Neural cell (in vitro differentiated cells): ENCODE data around the gene WIZ. TPM values are rescaled to one million over a fixed set of nuclear protein-coding genes. Genes with fewer than 3 reads are reported as not detected.

Experiments
- H2AFZ ChIP-seq: fragments of 200-600, 300-800 bp; sonication (generic), shearing (Covaris generic); 2 replicates; pipeline ENCODE4 v1.6.0; 2014; ENCODE audit warnings: low read depth, mild to moderate bottlenecking, antibody characterized with exemption, low read length, moderate library complexity
- H3F3A ChIP-seq: fragments of 200-600 bp; shearing (Covaris generic); 2 replicates; pipeline ENCODE4 v1.6.1; 2016; ENCODE audit warnings: mild to moderate bottlenecking, moderate library complexity, mixed read lengths, antibody characterized with exemption, low read length; ENCODE audit not compliant: insufficient read depth, poor library complexity, severe bottlenecking
- H3K27ac ChIP-seq: fragments of 200-600, 300-800 bp; sonication (generic), shearing (Covaris generic); 2 replicates; pipeline ENCODE4 v1.5.1; 2014; ENCODE audit warnings: mild to moderate bottlenecking, low read length, moderate library complexity
- H3K27me3 ChIP-seq: fragments of 300-800, 200-600 bp; sonication (generic), shearing (Covaris generic); 2 replicates; pipeline ENCODE4 v1.6.0; 2014; ENCODE audit warnings: mild to moderate bottlenecking, low read depth, low read length, moderate library complexity; ENCODE audit not compliant: insufficient read depth
- H3K36me3 ChIP-seq: fragments of 300-800, 200-600 bp; sonication (generic), shearing (Covaris generic); 2 replicates; pipeline ENCODE4 v1.5.1; 2014; ENCODE audit warnings: mild to moderate bottlenecking, antibody characterized with exemption, low read length, moderate library complexity; ENCODE audit not compliant: insufficient read depth
- H3K4me2 ChIP-seq: fragments of 300-800, 200-600 bp; sonication (generic), shearing (Covaris generic); 2 replicates; pipeline ENCODE4 v1.6.0; 2014; ENCODE audit warnings: mild to moderate bottlenecking, low read length
- H3K4me3 ChIP-seq: fragments of 300-800, 200-600 bp; sonication (generic), shearing (Covaris generic); 2 replicates; pipeline ENCODE4 v1.5.1; 2014; ENCODE audit warnings: mild to moderate bottlenecking, low read length, moderate library complexity
- H3K79me2 ChIP-seq: fragments of 200-600 bp; shearing (Covaris generic); replicated peaks from 2 replicates; pipeline ENCODE4 v1.6.0; 2014; ENCODE audit warnings: mild to moderate bottlenecking, low read length, moderate library complexity; ENCODE audit not compliant: insufficient read depth
- H3K9ac ChIP-seq: fragments of 300-800, 200-600 bp; sonication (generic), shearing (Covaris generic); 2 replicates; pipeline ENCODE4 v1.6.1; 2016; ENCODE audit warnings: mild to moderate bottlenecking, low read length, mixed read lengths
- H3K9me2 ChIP-seq: fragments of 200-600 bp; shearing (Covaris generic); 2 replicates; pipeline ENCODE4 v1.6.1; 2016; ENCODE audit warnings: mild to moderate bottlenecking, low read length, mixed read lengths; ENCODE audit not compliant: insufficient read depth
- H3K9me3 ChIP-seq: fragments of 200-600, 300-800 bp; sonication (generic), shearing (Covaris generic); 2 replicates; pipeline ENCODE4 v1.6.1; 2016; ENCODE audit warnings: mild to moderate bottlenecking, mixed run types, low read length, moderate library complexity, mixed read lengths
- H4K20me1 ChIP-seq: fragments of 200-600 bp; shearing (Covaris generic); 2 replicates; pipeline ENCODE4 v1.6.1; 2016; ENCODE audit warnings: mild to moderate bottlenecking, mixed run types; ENCODE audit not compliant: insufficient read depth
- CTCF ChIP-seq: fragments of 450-650 bp; IDR thresholded peaks from 2 replicates; pipeline ENCODE4 v1.5.1; 2014; ENCODE audit warnings: antibody characterized with exemption, mild to moderate bottlenecking, moderate library complexity; ENCODE audit not compliant: poor library complexity, severe bottlenecking
- EP300 ChIP-seq: fragments of 450-650 bp; conservative IDR thresholded peaks from 2 replicates; pipeline ENCODE4 v1.6.1; 2014; ENCODE audit warnings: antibody characterized with exemption, mild to moderate bottlenecking, moderate library complexity; ENCODE audit not compliant: poor library complexity, severe bottlenecking
- EZH2 ChIP-seq: fragments of 200-600, 300-800 bp; shearing (Covaris generic), sonication (generic); IDR thresholded peaks from 2 replicates; pipeline ENCODE4 v1.6.1; 2014; ENCODE audit warnings: antibody characterized with exemption, low read length, borderline replicate concordance, mild to moderate bottlenecking; ENCODE audit not compliant: insufficient read depth, poor library complexity, severe bottlenecking
- MXI1 ChIP-seq: fragments of 450-650 bp; conservative IDR thresholded peaks from 2 replicates; pipeline ENCODE4 v1.6.1; 2014; ENCODE audit warnings: antibody characterized with exemption, mild to moderate bottlenecking; ENCODE audit not compliant: poor library complexity, severe bottlenecking
- POLR2AphosphoS5 ChIP-seq: IDR thresholded peaks from 2 replicates; pipeline ENCODE4 v1.6.1; 2012
- RAD21 ChIP-seq: fragments of 450-650 bp; conservative IDR thresholded peaks from 2 replicates; pipeline ENCODE4 v1.6.1; 2014; ENCODE audit warnings: antibody characterized with exemption, mild to moderate bottlenecking, moderate library complexity
- REST ChIP-seq: IDR thresholded peaks from 2 replicates; pipeline ENCODE4 v1.6.1; 2012; ENCODE audit warnings: borderline replicate concordance
- SMC3 ChIP-seq: fragments of 450-650 bp; conservative IDR thresholded peaks from 2 replicates; pipeline ENCODE4 v1.6.1; 2014; ENCODE audit warnings: antibody characterized with exemption, mild to moderate bottlenecking, moderate library complexity; ENCODE audit not compliant: poor library complexity
- TAF1 ChIP-seq: IDR thresholded peaks from 2 replicates; pipeline ENCODE4 v1.6.1; 2012; ENCODE audit warnings: low read depth
- polyA plus RNA-seq: library from polyadenylated mRNA; depleted of rRNA; stranded (reverse); fragments of >200 nt; gene quantifications from 2 replicates; pipeline ENCODE4 v1.2.3, GENCODE V29; 2014

The WIZ gene
- polyA plus RNA-seq, 1 donor from 2014 or later: 13.0 TPM

DNA sequence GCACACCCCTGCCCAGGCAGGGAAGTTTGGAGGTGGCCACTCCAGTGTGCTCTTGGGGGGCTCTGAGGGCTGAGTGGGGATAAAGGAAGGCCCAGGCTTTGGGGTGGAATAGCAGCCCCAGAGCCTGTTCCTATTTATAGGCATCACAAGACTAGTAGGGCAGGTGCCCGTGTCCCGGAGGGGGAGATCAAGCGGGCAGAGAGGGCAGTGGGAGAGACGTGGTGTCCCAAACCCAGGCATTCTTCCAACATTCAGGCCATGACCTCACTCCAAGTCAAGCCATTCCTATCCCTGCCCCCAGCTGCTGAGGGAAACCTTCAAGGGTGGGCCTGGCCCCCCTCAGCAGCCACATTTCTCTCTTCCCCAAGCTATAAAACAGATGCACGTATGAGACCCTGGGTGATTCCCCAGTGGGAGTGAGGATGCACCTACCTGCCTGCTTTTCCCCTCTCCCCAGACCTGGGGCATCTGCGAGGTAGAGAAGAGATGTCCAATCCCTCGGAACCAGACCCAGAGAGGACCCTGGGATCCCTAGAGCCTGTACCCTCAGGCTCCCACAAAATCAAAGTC is 3.9 kb downstream of the WIZ start:
- H3K9me2 ChIP-seq: no peaks in the 10 kb centered on the region
- no peaks in the 10 kb centered on the region for H3K9me3 ChIP-seq
- H2AFZ ChIP-seq: no peak overlapping the region
- H3K27me3 ChIP-seq: no peaks in the 10 kb centered on the region
- H3K27ac ChIP-seq: no peak overlapping the region
- peaks cover 8% of the 10 kb centered on the region for H3F3A ChIP-seq
- H3K79me2 ChIP-seq: peaks cover 3% of the 10 kb centered on the region
- H3K9ac ChIP-seq: no peak overlapping the region
- no peak overlapping the region for H3K4me2 ChIP-seq
- no peaks in the 10 kb centered on the region for H4K20me1 ChIP-seq
- no peak overlapping the region for H3K4me3 ChIP-seq
- H3K36me3 ChIP-seq: no peaks in the 10 kb centered on the region
- TF ChIP-seq RAD21: no peak
- TF ChIP-seq SMC3: no peak
- no peak for TF ChIP-seq TAF1
- no peak for TF ChIP-seq EZH2
- no peak for TF ChIP-seq POLR2AphosphoS5
- no peak for TF ChIP-seq MXI1
- no peak for TF ChIP-seq EP300
- no peak for TF ChIP-seq CTCF
- no peak for TF ChIP-seq REST

DNA sequence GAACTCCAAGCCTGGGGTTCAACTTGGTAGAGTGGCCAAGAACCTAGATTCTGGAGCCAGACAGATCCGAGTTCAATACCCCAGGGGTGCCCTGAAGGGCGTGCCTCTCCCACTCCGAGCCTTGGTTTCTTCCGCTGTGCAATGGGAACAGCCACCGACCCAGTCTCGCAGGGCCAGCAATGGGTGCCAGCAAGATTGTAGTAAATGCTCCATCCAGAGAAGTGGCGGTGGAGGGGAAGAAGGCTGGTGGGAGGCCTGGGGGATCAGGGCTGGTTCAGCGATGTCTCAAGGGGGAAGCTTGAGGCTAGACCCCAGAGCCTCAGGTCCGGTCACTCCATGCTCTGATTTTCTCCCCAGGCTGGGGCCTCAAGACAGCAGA is 4.5 kb downstream of the WIZ start:
- Histone ChIP-seq H3K4me3 (no peak overlapping the region), H4K20me1 (no peaks in the 10 kb centered on the region), H3F3A (peaks cover 2% of the 10 kb centered on the region), H2AFZ (no peak overlapping the region), H3K36me3 (no peaks in the 10 kb centered on the region), H3K4me2 (no peak overlapping the region), H3K9ac (no peak overlapping the region), H3K9me3 (no peaks in the 10 kb centered on the region), H3K9me2 (no peaks in the 10 kb centered on the region), H3K79me2 (peaks cover 3% of the 10 kb centered on the region), H3K27ac (no peak overlapping the region), H3K27me3 (no peaks in the 10 kb centered on the region)
- no peak for TF ChIP-seq MXI1
- TF ChIP-seq POLR2AphosphoS5: no peak
- TF ChIP-seq SMC3: no peak
- no peak for TF ChIP-seq TAF1
- no peak for TF ChIP-seq RAD21
- TF ChIP-seq REST: no peak
- no peak for TF ChIP-seq CTCF
- no peak for TF ChIP-seq EP300
- TF ChIP-seq EZH2: no peak
